Activated CD8-positive, alpha-beta memory T cell treated with anti-CD3 and anti-CD28 coated beads, Interleukin-2, amount 50 U/mL, for 4 hours (primary cell): ENCODE data around the gene REM2.

ENCODE experiments used
- DNase-seq: peaks from one replicate; pipeline ENCODE4 v3.0.0-alpha.2; 2020

Gene REM2, protein sequence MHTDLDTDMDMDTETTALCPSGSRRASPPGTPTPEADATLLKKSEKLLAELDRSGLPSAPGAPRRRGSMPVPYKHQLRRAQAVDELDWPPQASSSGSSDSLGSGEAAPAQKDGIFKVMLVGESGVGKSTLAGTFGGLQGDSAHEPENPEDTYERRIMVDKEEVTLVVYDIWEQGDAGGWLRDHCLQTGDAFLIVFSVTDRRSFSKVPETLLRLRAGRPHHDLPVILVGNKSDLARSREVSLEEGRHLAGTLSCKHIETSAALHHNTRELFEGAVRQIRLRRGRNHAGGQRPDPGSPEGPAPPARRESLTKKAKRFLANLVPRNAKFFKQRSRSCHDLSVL

GRCh38 chr14:22883173-22883976 is at the start of gene REM2:
Gene REM2, plus strand, starts transcription at chr14:22883222. Its CDS starts 66 bp downstream, at chr14:22883288.
- no peak for DNase-seq

DNA sequence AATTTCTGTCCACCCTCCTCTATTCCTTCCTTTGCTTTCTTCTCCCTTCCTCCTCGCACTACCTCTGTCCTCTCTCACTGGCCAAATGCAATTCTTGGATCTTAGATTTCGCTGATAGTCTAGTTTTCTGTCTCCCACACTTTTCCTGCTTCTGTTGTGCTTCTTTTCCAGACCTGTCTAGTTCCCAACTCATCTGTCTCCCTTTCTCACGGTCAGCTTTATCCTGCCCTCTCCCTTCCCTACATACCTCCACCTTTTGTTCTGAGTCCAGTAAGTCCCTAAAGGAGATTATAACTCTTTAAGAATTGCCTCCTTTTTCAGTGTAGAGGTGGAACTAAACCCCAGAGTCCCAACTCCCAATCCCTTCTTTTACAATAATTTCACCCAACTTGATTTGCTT is 47.5 kb upstream of the REM2 start:
- DNase-seq = no peak

GRCh38 chr14:22836301-22837113 is 46.5 kb upstream of the REM2 start, which contains the start of gene MMP14:
Gene MMP14, plus strand, starts transcription at chr14:22836585. Its CDS starts 233 bp downstream, at chr14:22836818.
- DNase-seq = no peak

GRCh38 chr14:22837114-22837749 is 45.8 kb upstream of the REM2 start:
- peak; percentile 29 for DNase-seq

- no peak for DNase-seq
These were observed 45.1 kb upstream of the REM2 start for GRCh38 chr14:22837750-22838538.

- no peak for DNase-seq
These were observed 44.4 kb upstream of the REM2 start for GRCh38 chr14:22838631-22839041.

DNA sequence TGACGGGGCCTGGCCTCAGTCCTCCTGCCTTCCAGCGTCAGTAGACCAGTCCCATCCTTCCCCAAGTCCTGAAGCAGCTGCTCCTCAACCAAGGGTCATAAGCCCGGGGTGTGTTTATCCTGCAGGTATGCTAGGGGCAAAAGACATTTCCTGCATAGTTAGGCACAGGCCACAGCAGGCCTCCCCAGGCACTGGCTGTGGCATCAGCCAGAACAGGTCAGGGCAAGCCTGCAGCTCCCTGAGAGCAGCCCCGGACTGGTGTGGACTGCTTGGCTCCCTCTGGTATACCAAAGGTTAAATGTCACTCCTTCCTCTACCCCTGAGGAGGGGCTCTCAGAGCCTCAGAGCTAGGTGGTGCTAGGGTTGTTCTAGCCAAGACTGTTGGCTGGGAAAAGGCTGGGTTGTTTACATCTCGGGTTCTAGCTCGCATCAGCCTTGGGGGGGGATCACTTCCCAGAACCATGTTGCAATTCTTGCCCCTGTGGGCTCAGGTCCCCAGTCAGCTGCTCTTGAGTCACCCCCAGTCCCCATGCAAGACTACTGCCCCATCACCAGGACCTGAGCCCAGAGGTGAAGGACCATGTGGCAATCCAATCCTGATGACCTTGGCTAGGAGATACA is 43.8 kb upstream of the REM2 start:
- no peak for DNase-seq

- DNase-seq = no peak
These were observed 41.7 kb upstream of the REM2 start for GRCh38 chr14:22841311-22841710.

DNA sequence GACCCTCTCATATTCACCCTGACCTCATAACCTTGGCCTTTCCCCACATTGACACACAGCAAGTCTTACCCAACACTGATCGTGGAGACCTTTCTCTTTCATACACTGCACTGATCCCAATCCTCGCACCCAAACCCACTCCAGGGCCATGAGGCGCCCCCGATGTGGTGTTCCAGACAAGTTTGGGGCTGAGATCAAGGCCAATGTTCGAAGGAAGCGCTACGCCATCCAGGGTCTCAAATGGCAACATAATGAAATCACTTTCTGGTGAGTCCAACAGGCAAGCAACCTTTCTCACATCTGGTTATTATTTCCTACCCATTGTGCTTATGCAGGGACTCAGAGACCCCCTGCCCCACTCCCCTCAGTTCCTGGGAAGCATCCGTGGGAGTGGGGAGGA is 41.3 kb upstream of the REM2 start:
- no peak for DNase-seq

DNA sequence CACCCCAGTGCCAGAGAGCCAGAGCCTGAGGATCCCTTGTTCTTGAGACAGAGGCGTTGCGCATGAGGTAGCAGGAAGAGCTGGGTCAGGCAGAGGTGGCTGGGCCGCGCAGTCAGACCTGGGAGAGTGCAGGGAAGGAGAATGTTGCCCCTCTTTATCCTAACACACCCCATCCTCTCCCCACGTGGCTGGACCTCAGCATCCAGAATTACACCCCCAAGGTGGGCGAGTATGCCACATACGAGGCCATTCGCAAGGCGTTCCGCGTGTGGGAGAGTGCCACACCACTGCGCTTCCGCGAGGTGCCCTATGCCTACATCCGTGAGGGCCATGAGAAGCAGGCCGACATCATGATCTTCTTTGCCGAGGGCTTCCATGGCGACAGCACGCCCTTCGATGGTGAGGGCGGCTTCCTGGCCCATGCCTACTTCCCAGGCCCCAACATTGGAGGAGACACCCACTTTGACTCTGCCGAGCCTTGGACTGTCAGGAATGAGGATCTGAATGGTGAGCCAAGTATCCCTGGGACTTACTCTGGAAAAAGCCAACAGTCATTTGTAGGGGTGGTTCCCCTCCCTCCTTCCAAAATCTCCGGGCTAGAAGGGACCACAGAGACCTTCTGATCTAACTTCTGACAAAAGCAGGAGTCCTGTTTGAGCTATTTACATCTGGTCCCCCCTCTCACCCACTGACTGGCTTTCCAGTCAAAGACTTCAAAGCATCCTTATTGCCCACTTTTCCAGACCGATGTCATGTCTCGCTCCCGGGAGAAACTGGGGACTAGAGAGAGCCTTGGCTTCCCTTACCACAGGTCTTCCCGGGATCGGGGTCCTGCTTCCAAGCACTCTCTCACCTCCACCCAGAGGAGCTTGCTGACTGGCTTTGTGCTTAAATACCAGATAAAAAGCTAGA is 40.6 kb upstream of the REM2 start:
- no peak for DNase-seq

DNA sequence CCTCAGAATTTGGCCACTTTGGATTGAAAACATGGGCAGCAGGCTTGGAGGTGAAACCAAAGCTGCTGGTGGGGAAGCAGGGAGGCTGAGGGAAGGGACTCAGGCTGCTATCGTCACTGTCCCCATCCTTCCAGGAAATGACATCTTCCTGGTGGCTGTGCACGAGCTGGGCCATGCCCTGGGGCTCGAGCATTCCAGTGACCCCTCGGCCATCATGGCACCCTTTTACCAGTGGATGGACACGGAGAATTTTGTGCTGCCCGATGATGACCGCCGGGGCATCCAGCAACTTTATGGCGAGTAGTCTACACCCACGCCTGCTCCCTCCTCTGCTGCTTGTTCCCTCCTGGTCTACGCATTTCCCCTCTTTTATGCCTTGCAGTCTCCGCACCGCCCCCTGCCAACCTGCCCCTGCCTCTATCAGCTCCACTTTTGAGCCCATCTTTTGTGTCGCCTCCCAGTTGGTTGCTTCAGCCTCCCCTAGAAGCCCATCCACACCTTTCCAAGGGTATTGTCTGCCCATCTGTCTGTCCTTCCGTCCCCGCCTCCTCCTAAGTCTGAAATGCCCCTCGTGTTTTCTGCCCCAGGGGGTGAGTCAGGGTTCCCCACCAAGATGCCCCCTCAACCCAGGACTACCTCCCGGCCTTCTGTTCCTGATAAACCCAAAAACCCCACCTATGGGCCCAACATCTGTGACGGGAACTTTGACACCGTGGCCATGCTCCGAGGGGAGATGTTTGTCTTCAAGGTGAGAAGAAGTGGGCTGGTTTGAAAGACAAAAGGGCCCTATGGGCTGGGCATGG is 39.7 kb upstream of the REM2 start:
- no peak for DNase-seq

DNA sequence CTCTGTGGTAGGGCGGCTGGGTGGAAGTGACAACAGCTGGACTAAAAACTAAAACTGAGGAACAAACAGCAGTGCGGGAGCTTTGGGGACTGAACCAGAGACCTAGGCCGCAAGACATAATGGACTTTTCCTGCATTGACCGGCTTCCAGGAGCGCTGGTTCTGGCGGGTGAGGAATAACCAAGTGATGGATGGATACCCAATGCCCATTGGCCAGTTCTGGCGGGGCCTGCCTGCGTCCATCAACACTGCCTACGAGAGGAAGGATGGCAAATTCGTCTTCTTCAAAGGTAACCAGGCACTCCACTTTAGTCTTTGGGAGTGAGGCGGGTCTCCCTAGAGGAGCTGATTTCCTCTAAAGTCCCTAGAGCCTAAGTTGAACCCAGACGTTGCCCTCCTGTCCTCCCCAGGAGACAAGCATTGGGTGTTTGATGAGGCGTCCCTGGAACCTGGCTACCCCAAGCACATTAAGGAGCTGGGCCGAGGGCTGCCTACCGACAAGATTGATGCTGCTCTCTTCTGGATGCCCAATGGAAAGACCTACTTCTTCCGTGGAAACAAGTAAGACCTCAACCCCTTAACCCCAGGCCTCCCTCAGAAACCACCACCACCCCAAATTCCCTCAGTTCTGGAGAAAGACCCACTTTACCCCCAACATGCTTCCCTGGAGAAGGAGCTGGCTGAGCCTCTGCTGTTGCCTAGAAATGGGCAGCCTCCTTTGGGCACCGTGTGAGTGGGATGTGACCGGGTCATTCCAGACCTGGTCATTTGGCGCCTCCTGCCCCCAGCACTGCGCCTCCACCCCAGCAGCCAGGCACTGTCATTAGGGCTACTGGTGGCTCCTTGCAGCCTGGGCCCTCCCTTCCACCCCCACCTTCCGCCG is 38.6 kb upstream of the REM2 start:
- DNase-seq = no peak

GRCh38 chr14:22845103-22845394 is 38.0 kb upstream of the REM2 start:
- no peak for DNase-seq

DNA sequence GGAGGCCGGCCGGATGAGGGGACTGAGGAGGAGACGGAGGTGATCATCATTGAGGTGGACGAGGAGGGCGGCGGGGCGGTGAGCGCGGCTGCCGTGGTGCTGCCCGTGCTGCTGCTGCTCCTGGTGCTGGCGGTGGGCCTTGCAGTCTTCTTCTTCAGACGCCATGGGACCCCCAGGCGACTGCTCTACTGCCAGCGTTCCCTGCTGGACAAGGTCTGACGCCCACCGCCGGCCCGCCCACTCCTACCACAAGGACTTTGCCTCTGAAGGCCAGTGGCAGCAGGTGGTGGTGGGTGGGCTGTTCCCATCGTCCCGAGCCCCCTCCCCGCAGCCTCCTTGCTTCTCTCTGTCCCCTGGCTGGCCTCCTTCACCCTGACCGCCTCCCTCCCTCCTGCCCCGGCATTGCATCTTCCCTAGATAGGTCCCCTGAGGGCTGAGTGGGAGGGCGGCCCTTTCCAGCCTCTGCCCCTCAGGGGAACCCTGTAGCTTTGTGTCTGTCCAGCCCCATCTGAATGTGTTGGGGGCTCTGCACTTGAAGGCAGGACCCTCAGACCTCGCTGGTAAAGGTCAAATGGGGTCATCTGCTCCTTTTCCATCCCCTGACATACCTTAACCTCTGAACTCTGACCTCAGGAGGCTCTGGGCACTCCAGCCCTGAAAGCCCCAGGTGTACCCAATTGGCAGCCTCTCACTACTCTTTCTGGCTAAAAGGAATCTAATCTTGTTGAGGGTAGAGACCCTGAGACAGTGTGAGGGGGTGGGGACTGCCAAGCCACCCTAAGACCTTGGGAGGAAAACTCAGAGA is 37.0 kb upstream of the REM2 start:
- no peak for DNase-seq

GRCh38 chr14:22846811-22847307 is 36.2 kb upstream of the REM2 start:
- no peak for DNase-seq

GRCh38 chr14:22847661-22848341 is 35.2 kb upstream of the REM2 start:
- DNase-seq = no peak
